ENCODE measurements around the gene EPN2.

EPN2 gene

GRCh38 chr17:19321481-19322128 lies 84.4 kb downstream of the EPN2 start:
- no peak for DNase-seq (ENCODE audit: low read depth)
- no peak overlapping the region for H3K4me3 ChIP-seq (ENCODE audit: low read length)
- peak; percentile 14 for TF ChIP-seq CTCF (IDR thresholded peaks at IDR 0.05; ENCODE audit: insufficient read depth, low read depth, low read length, missing control alignments)

- no peak overlapping the region for H3K4me3 ChIP-seq (ENCODE audit: low read length)
- no peak for TF ChIP-seq CTCF (IDR thresholded peaks at IDR 0.05; ENCODE audit: insufficient read depth, low read depth, low read length, missing control alignments)
- DNase-seq (ENCODE audit: low read depth) = no peak
Observed at GRCh38 chr17:19322129-19322505, 85.0 kb downstream of the EPN2 start.

- no peak overlapping the region for H3K4me3 ChIP-seq (ENCODE audit: low read length)
- TF ChIP-seq CTCF (IDR thresholded peaks at IDR 0.05; ENCODE audit: insufficient read depth, low read depth, low read length, missing control alignments) = no peak
- DNase-seq (ENCODE audit: low read depth) = no peak
Observed at GRCh38 chr17:19322861-19323260, 85.7 kb downstream of the EPN2 start.

GRCh38 chr17:19325542-19325941 lies 88.4 kb downstream of the EPN2 start:
- no peak overlapping the region for H3K4me3 ChIP-seq (ENCODE audit: low read length)
- no peak for DNase-seq (ENCODE audit: low read depth)
- TF ChIP-seq CTCF (IDR thresholded peaks at IDR 0.05; ENCODE audit: insufficient read depth, low read depth, low read length, missing control alignments) = no peak

GRCh38 chr17:19327031-19327783 lies 90.0 kb downstream of the EPN2 start:
- peak; percentile 30 for TF ChIP-seq CTCF (IDR thresholded peaks at IDR 0.05; ENCODE audit: insufficient read depth, low read depth, low read length, missing control alignments)
- H3K4me3 ChIP-seq (ENCODE audit: low read length) = no peak overlapping the region
- peak; percentile 86 for DNase-seq (ENCODE audit: low read depth)

GRCh38 chr17:19328441-19329061 lies 91.4 kb downstream of the EPN2 start:
- no peak for DNase-seq (ENCODE audit: low read depth)
- TF ChIP-seq CTCF (IDR thresholded peaks at IDR 0.05; ENCODE audit: insufficient read depth, low read depth, low read length, missing control alignments) = no peak
- H3K4me3 ChIP-seq (ENCODE audit: low read length) = no peak overlapping the region
